Esophagus squamous epithelium (tissue), 5 donors: ENCODE results near the gene VPS45. TPM values are rescaled to one million over a fixed set of nuclear protein-coding genes. Genes with fewer than 3 reads are reported as not detected.
A peak's percentile ranks its signal among the peaks of the same experiment; 100 is the strongest.

Source experiments
- DNase-seq: peaks from one replicate; lab custom pipeline; 2025; lab: John Stamatoyannopoulos, UW
- H3K27ac ChIP-seq, 4 donors: fragments of 200-600 bp; sonication (generic); one replicate each; pipeline ENCODE4 v1.5.1; 2016 to 2019; ENCODE audit warnings: mild to moderate bottlenecking in 1 of 4
- H3K27me3 ChIP-seq, 4 donors: fragments of 200-600 bp; sonication (generic); 1 replicate in 3 of 4; 2 replicates in 1 of 4; pipeline versions ENCODE4 v1.5.1 to v1.6.0; 2017 to 2021; ENCODE audit warnings: antibody characterized with exemption in 1 of 4
- H3K36me3 ChIP-seq, 3 donors: fragments of 200-600 bp; sonication (generic); one replicate each; pipeline ENCODE4 v1.5.1; 2016 to 2019
- H3K4me1 ChIP-seq, 3 donors: fragments of 200-600 bp; sonication (generic); one replicate each; pipeline ENCODE4 v1.5.1; 2017 to 2019
- H3K4me3 ChIP-seq, 4 donors: fragments of 200-600 bp; sonication (generic); 1 replicate in 3 of 4; 2 replicates in 1 of 4; pipeline ENCODE4 v1.5.1; 2016 to 2019; ENCODE audit warnings: mild to moderate bottlenecking in 2 of 4, moderate library complexity in 1 of 4
- H3K9me3 ChIP-seq, 3 donors: fragments of 200-600 bp; sonication (generic); one replicate each; pipeline ENCODE4 v1.5.1; 2016 to 2019
- POLR2A ChIP-seq, 4 donors: fragments of 450-650 bp; IDR thresholded peaks; one replicate each; pipeline ENCODE4 v1.6.1; 2017; ENCODE audit warnings: antibody characterized with exemption in 4 of 4, mild to moderate bottlenecking in 4 of 4, moderate library complexity in 3 of 4
- WGBS, 2 donors: methylation state at CpG; one replicate each; pipeline ENCODE4 v1.1.5; 2018; 5-methylcytosine and 5-hydroxymethylcytosine counted together
- intact Hi-C: fragments of 100-400 bp; cut with DNase I; formaldehyde crosslinking; loops from one replicate; pipeline ENCODE4 v1.15.0; 2022
- total RNA-seq, 4 donors: library from RNA; depleted of rRNA; stranded (reverse); fragments of >200 nt; gene quantifications; one replicate each; pipeline ENCODE4 v1.1.0, GENCODE V29; 2016
- TF ChIP-seq, protein P1 (sequence below), 6 experiments: fragments of 450-650 bp in 4 of 6; fragments of 200-600 bp in 2 of 6; sonication (generic) in 2 of 6; IDR thresholded peaks; one replicate each; pipeline ENCODE4 v1.5.1; 2016 to 2019; ENCODE audit warnings: antibody characterized with exemption in 6 of 6, mild to moderate bottlenecking in 4 of 6, moderate library complexity in 4 of 6
- donor health status: DM: yes; HTN: yes; CAD: no.

VPS45 gene
- total RNA-seq, 4 donors from 2014 or later: 23.4 to 31.7 (median 29.1) TPM

DNA sequence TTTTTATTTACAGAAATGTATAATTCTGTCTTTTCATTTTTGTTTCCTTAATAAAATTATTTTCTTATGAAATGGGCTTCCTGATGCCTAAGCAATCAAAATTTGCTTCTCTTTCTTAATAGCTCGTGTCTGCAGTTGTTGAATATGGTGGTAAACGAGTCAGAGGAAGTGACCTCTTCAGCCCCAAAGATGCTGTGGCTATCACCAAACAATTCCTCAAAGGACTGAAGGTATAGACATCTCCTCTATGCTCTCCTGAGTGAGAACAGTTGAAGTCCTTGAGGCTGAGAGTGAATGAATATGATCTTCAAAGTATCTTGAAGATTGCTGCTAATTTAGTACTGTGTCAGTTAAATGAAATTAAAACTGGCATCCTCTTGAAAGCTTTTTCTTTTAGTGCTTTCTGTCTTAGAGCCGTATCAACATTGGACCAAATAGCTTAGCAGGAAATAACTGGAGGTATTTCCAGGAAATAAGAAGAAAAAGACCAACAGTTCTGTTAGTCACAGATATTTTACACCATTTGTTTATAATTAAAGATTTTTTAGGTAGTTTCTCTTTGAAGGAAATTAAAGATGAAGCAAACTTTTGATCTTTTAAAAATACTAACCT is 24.7 kb downstream of the VPS45 start:
- WGBS, 2 donors: 63 to 80% methylated on average over 3 of the region's 3 CpGs
- no peaks in the 10 kb centered on the region for H3K4me1 ChIP-seq

DNA sequence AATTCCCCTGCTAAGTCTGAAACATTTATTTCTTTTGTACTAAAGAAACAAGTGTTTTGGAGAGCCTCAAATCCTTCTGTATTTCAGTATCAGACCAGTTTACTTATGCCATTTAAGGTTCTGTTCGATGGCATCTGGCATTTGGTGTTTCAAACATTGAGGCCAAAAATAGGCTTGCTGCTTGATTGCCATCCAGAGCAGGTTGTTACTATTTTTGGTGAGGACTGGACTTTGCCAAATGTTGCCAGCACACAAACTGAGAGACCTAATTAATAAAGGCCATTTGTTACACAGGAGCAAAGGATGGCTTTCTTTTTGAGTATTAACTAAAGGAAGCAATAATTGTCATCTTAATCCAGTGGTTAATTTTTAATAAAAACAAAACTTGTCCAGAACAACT is 26.2 kb downstream of the VPS45 start:
- no peak for DNase-seq
- Histone ChIP-seq H3K4me1 (no peaks in the 10 kb centered on the region), H3K9me3 (no peaks in the 10 kb centered on the region), H3K27ac (peak overlapping the region in 2 of 4 donors; percentile 13 to 19), H3K27me3 (no peaks in the 10 kb centered on the region), H3K36me3 (peaks cover 0 to 82% (median 0%) of the 10 kb centered on the region in 3 donors), H3K4me3 (no peak overlapping the region)
- TF ChIP-seq POLR2A (IDR thresholded peaks at IDR 0.05): no peak
- TF ChIP-seq, protein P1, sequence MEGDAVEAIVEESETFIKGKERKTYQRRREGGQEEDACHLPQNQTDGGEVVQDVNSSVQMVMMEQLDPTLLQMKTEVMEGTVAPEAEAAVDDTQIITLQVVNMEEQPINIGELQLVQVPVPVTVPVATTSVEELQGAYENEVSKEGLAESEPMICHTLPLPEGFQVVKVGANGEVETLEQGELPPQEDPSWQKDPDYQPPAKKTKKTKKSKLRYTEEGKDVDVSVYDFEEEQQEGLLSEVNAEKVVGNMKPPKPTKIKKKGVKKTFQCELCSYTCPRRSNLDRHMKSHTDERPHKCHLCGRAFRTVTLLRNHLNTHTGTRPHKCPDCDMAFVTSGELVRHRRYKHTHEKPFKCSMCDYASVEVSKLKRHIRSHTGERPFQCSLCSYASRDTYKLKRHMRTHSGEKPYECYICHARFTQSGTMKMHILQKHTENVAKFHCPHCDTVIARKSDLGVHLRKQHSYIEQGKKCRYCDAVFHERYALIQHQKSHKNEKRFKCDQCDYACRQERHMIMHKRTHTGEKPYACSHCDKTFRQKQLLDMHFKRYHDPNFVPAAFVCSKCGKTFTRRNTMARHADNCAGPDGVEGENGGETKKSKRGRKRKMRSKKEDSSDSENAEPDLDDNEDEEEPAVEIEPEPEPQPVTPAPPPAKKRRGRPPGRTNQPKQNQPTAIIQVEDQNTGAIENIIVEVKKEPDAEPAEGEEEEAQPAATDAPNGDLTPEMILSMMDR (IDR thresholded peaks at IDR 0.05): no peak
- intact Hi-C loops: no loop called here
- WGBS, 2 donors: 75 to 77% methylated on average over 1 of the region's 1 CpG

More for the DNA sequence above, 24.7 kb downstream of the VPS45 start:
- TF ChIP-seq, protein P1 (IDR thresholded peaks at IDR 0.05): no peak
- no peak for TF ChIP-seq POLR2A (IDR thresholded peaks at IDR 0.05)
- H3K27ac ChIP-seq: no peak overlapping the region
- intact Hi-C loops: no loop called here
- no peak for DNase-seq
- H3K27me3 ChIP-seq: no peaks in the 10 kb centered on the region
- H3K4me3 ChIP-seq: no peak overlapping the region
- H3K9me3 ChIP-seq: no peaks in the 10 kb centered on the region
- peaks cover 0 to 81% (median 0%) of the 10 kb centered on the region in 3 donors for H3K36me3 ChIP-seq

DNA sequence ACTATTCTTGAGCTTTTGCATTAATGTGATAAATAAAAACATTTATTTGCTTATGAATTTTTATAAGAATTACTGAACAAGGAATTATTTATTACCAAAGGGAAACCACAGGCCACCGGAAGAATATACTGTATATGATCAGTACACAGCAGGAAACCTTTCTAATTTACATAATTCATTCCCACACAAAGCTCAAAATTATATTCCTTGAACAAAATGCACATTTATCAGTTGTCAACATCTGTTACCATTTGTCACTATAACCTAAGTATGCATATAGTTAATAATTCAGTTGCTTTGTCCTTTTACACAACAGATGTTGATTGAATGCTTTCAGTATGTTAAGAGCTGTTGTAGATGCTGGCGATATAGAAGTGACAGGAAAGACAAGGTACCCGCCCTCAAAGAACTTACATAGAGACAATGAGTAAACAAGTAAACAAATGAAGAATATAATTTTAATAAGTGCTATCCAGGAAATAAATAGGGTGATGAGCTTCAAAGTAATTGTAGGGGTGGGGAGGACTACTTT is 27.2 kb downstream of the VPS45 start:
- H3K4me3 ChIP-seq: no peak overlapping the region
- no peak for DNase-seq
- H3K9me3 ChIP-seq: no peaks in the 10 kb centered on the region
- WGBS, 2 donors: 82 to 87% methylated on average over 3 of the region's 3 CpGs
- peaks cover 0 to 82% (median 0%) of the 10 kb centered on the region in 3 donors for H3K36me3 ChIP-seq
- no peaks in the 10 kb centered on the region for H3K27me3 ChIP-seq
- intact Hi-C loops: no loop called here
- no peak for TF ChIP-seq POLR2A (IDR thresholded peaks at IDR 0.05)
- TF ChIP-seq, protein P1 (IDR thresholded peaks at IDR 0.05): no peak
- H3K4me1 ChIP-seq: no peaks in the 10 kb centered on the region
- no peak overlapping the region for H3K27ac ChIP-seq

DNA sequence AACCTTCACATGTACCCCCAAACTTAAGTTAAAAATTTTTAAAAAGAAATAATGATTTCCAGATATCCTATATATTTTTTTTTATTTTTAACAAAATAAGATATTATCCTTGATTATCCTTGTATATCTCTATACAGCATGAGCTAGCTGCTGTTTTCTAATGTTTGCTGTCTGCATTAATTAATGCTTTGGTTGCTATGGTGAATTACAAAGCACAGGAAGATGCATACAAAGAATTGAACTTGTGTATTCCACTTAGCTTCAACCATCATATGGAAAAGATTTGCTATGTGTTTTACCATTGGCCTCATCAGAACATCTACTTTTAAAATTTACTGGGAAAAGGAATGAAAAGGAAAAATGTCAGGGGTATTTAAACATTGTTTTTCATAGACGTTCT is 35.4 kb downstream of the VPS45 start:
- no peak for DNase-seq
- Histone ChIP-seq H3K4me3 (no peak overlapping the region), H3K36me3 (peaks cover 0 to 44% (median 0%) of the 10 kb centered on the region in 3 donors), H3K27ac (no peak overlapping the region), H3K9me3 (no peaks in the 10 kb centered on the region), H3K4me1 (no peaks in the 10 kb centered on the region), H3K27me3 (no peaks in the 10 kb centered on the region)
- 22 to 43% methylated on average over 1 of the region's 1 CpG for WGBS, 2 donors
- intact Hi-C loops: no loop called here
- TF ChIP-seq POLR2A (IDR thresholded peaks at IDR 0.05): no peak
- TF ChIP-seq, protein P1 (IDR thresholded peaks at IDR 0.05): no peak

DNA sequence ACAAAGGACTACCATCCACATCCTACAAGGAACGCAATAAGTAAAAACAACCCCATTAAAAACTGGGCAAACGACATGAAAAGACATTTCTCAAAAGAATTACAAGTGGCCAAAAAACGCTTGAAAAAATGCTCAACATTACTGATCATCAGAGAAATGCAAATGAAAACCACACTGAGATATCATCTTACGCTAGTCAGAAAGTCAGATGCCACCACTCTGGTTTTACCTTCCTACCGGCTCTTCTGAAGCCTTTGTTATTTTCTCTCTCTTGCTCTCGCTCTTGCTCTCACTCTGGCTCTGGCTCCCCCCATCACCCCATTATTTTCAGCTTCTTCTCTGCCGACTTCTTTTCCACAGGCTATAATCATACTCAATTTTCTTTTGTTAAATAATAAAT is 38.8 kb downstream of the VPS45 start:
- no peak overlapping the region for H3K4me3 ChIP-seq
- H3K9me3 ChIP-seq: no peaks in the 10 kb centered on the region
- TF ChIP-seq, protein P1 (IDR thresholded peaks at IDR 0.05): no peak
- no peak for TF ChIP-seq POLR2A (IDR thresholded peaks at IDR 0.05)
- H3K27me3 ChIP-seq: no peaks in the 10 kb centered on the region
- DNase-seq: no peak
- H3K4me1 ChIP-seq: no peaks in the 10 kb centered on the region
- H3K36me3 ChIP-seq: peaks cover 0 to 22% (median 0%) of the 10 kb centered on the region in 3 donors
- H3K27ac ChIP-seq: no peak overlapping the region
- intact Hi-C loops: no loop called here
- WGBS, 2 donors: 80 to 81% methylated on average over 7 of the region's 7 CpGs
